Measurements from ENCODE around the gene LHFPL6. TPM values are rescaled to one million over a fixed set of nuclear protein-coding genes. Genes with fewer than 3 reads are reported as not detected.

LHFPL6 gene
- total RNA-seq, 1 donor from 2014 or later, result 3.0 TPM

DNA sequence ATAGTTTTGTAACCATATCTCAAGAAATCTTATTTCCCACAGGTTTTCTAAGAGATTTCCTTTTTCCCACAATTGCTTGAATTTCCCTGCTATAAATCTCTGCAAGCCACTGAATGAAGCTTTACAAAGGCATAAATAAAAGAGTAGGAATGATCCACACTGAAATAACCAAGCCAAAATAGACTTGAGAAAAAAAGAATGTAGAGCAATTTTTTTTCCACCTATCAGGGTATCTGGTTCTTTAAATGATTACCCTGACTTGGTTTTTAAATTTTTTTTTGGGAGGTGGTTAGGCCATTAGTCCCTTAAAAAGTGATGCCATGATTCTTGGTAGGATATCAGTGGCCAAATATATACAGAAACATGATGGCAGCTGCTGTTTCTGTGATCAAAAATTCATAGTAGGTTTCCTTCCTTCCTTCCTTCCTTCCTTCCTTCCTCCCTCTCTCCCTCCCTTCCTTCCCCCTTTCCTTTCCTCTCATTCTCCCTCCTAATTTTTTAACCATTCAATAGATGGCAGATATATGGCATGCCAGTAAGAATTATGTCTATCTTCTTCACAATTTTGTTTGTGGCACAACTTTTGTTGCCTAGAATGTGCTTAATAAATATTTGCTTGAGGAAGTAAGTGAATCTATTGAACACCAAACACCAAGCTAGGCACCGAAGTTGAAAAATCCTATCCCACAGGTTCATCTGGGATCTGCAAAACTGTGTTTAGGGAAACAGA, 233.7 kb downstream of the LHFPL6 start:
- peaks cover 2% of the 10 kb centered on the region for H3K27me3 Mint-ChIP-seq (ENCODE audit: insufficient read depth, low read depth)
- no peaks in the 10 kb centered on the region for H3K79me2 ChIP-seq (ENCODE audit: low read depth)
- peaks cover 7% of the 10 kb centered on the region for H3K9me3 Mint-ChIP-seq
- TF ChIP-seq EZH2 (IDR thresholded peaks at IDR 0.05) (no peak), EZH2phosphoT487 (IDR thresholded peaks at IDR 0.05) (no peak)
- TF ChIP-seq, protein P1, sequence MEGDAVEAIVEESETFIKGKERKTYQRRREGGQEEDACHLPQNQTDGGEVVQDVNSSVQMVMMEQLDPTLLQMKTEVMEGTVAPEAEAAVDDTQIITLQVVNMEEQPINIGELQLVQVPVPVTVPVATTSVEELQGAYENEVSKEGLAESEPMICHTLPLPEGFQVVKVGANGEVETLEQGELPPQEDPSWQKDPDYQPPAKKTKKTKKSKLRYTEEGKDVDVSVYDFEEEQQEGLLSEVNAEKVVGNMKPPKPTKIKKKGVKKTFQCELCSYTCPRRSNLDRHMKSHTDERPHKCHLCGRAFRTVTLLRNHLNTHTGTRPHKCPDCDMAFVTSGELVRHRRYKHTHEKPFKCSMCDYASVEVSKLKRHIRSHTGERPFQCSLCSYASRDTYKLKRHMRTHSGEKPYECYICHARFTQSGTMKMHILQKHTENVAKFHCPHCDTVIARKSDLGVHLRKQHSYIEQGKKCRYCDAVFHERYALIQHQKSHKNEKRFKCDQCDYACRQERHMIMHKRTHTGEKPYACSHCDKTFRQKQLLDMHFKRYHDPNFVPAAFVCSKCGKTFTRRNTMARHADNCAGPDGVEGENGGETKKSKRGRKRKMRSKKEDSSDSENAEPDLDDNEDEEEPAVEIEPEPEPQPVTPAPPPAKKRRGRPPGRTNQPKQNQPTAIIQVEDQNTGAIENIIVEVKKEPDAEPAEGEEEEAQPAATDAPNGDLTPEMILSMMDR (IDR thresholded peaks at IDR 0.05), result no peak
- H3F3A ChIP-seq (ENCODE audit: low read depth), result no peaks in the 10 kb centered on the region
- H3K9me3 ChIP-seq (ENCODE audit: low read depth), result no peaks in the 10 kb centered on the region
- no peak for DNase-seq (ENCODE audit: low spot score)
- H3K4me2 ChIP-seq, result no peak overlapping the region
- H3K27me3 ChIP-seq, result no peaks in the 10 kb centered on the region
- H3K4me3 ChIP-seq, result no peak overlapping the region
- no peak overlapping the region for H3K27ac ChIP-seq
- no peaks in the 10 kb centered on the region for H4K20me1 ChIP-seq (ENCODE audit: low read depth)
- no peak overlapping the region for H2AFZ ChIP-seq (replicated peaks)
- H3K36me3 Mint-ChIP-seq, result peaks cover 7% of the 10 kb centered on the region
- H3K36me3 ChIP-seq, result no peaks in the 10 kb centered on the region
- H3K27ac Mint-ChIP-seq, result no peak overlapping the region
- peaks cover 6% of the 10 kb centered on the region for H3K4me1 ChIP-seq
- no peak overlapping the region for H3K9ac ChIP-seq
- no peak overlapping the region for H3K4me3 Mint-ChIP-seq
- peaks cover 45% of the 10 kb centered on the region for H3K4me1 Mint-ChIP-seq

DNA sequence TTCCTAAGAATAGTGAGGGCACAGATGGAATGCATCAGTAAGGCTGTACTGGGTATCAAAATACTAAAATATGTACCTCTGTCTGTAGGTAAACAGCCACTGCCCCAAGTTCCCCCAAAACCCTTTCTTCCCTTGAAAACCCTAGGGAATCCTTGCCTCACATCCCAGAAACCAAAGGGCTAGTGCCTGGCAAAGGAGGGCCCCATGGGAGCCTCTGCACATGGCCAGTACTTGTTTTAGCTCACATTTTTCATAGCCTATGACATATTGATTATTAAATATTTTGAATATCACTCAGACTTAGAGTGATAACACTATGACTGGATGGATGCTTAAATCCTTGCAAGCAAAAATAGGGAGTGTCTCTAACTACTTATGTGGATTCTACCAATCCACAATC, 237.1 kb downstream of the LHFPL6 start:
- Histone ChIP-seq H3K79me2 (ENCODE audit: low read depth) (no peaks in the 10 kb centered on the region), H3K27ac (no peak overlapping the region), H3K36me3 (no peaks in the 10 kb centered on the region), H4K20me1 (ENCODE audit: low read depth) (no peaks in the 10 kb centered on the region), H2AFZ (replicated peaks) (peak overlapping the region; percentile 51), H3F3A (ENCODE audit: low read depth) (peaks cover 10% of the 10 kb centered on the region), H3K4me2 (no peak overlapping the region), H3K9ac (no peak overlapping the region), H3K4me3 (no peak overlapping the region), H3K9me3 (ENCODE audit: low read depth) (no peaks in the 10 kb centered on the region), H3K4me1 (peaks cover 20% of the 10 kb centered on the region), H3K27me3 (no peaks in the 10 kb centered on the region)
- no peak for TF ChIP-seq EZH2 (IDR thresholded peaks at IDR 0.05)
- no peak for TF ChIP-seq EZH2phosphoT487 (IDR thresholded peaks at IDR 0.05)
- TF ChIP-seq, protein P1 (IDR thresholded peaks at IDR 0.05), result no peak
- Mint-ChIP-seq H3K9me3 (peaks cover 19% of the 10 kb centered on the region), H3K36me3 (peaks cover 15% of the 10 kb centered on the region), H3K27ac (peak overlapping the region; percentile 60), H3K27me3 (ENCODE audit: insufficient read depth, low read depth) (peaks cover 4% of the 10 kb centered on the region), H3K4me3 (no peak overlapping the region), H3K4me1 (peaks cover 47% of the 10 kb centered on the region)
- DNase-seq (ENCODE audit: low spot score), result no peak

DNA sequence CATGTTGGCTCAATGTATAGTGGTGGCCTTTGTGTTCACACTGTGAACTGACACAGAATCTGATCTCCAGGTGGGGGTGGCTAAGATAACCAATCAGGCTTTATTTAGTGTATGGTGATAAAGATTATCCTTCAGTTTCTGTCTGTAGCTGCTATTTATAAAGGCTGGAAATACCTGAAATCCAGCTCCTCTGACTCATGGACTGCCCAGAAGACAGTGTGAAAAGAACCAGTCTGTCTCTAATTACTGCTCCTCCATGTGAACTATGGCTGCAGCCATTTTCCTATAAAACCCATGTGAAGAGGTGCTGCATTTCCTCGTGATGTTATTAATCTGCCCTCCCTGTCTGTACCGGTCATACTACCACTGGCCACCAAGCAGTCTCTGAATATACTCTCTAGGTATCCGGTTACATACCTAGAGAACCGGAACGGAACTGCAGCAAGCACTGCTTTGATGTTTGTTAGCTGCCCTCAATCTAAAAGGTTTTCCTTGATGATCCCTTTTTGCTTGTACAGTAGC, 238.0 kb downstream of the LHFPL6 start:
- Histone ChIP-seq H3K4me2 (no peak overlapping the region), H3K27me3 (no peaks in the 10 kb centered on the region), H3K79me2 (ENCODE audit: low read depth) (no peaks in the 10 kb centered on the region), H3K27ac (no peak overlapping the region), H2AFZ (replicated peaks) (peak overlapping the region; percentile 51), H3K9ac (no peak overlapping the region), H3K4me1 (peaks cover 20% of the 10 kb centered on the region), H3F3A (ENCODE audit: low read depth) (peaks cover 10% of the 10 kb centered on the region), H3K9me3 (ENCODE audit: low read depth) (no peaks in the 10 kb centered on the region), H4K20me1 (ENCODE audit: low read depth) (no peaks in the 10 kb centered on the region), H3K4me3 (no peak overlapping the region), H3K36me3 (no peaks in the 10 kb centered on the region)
- peak overlapping the region; percentile 59 for H3K27ac Mint-ChIP-seq
- peak; percentile 39 for DNase-seq (ENCODE audit: low spot score)
- peaks cover 3% of the 10 kb centered on the region for H3K27me3 Mint-ChIP-seq (ENCODE audit: insufficient read depth, low read depth)
- peaks cover 15% of the 10 kb centered on the region for H3K36me3 Mint-ChIP-seq
- H3K4me1 Mint-ChIP-seq, result peaks cover 41% of the 10 kb centered on the region
- H3K4me3 Mint-ChIP-seq, result no peak overlapping the region
- TF ChIP-seq EZH2phosphoT487 (IDR thresholded peaks at IDR 0.05) (no peak), EZH2 (IDR thresholded peaks at IDR 0.05) (no peak)
- TF ChIP-seq, protein P1 (IDR thresholded peaks at IDR 0.05), result no peak
- H3K9me3 Mint-ChIP-seq, result peaks cover 19% of the 10 kb centered on the region
